GM19452 (cell line): ENCODE results near the gene PHF2.

Source experiments
- ATAC-seq: cut with Tn5 transposase; IDR thresholded peaks from one replicate; pipeline ENCODE4 v1.9.1; 2021; ENCODE audit not compliant: unreplicated experiment

Gene PHF2

DNA sequence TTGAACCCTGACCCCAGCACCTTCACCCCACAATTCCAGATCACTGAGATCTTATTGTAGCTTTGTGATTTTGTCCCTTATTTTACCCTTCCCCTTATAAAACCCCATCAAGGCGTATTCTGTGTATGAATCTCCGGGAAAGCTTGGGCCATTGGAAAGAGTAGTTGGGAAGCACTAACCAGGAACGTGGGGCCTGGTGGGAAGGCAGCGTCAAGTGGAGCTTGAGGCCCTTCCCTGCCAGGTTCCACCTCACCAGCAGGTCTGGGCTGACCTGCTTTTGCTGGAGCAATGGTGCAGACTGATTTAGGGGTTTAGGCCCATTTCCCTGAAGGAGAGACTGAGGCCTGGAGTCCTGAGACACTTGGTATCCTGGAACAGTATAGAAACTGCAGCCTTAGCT, 9.3 kb downstream of the PHF2 start:
- no peak for ATAC-seq

DNA sequence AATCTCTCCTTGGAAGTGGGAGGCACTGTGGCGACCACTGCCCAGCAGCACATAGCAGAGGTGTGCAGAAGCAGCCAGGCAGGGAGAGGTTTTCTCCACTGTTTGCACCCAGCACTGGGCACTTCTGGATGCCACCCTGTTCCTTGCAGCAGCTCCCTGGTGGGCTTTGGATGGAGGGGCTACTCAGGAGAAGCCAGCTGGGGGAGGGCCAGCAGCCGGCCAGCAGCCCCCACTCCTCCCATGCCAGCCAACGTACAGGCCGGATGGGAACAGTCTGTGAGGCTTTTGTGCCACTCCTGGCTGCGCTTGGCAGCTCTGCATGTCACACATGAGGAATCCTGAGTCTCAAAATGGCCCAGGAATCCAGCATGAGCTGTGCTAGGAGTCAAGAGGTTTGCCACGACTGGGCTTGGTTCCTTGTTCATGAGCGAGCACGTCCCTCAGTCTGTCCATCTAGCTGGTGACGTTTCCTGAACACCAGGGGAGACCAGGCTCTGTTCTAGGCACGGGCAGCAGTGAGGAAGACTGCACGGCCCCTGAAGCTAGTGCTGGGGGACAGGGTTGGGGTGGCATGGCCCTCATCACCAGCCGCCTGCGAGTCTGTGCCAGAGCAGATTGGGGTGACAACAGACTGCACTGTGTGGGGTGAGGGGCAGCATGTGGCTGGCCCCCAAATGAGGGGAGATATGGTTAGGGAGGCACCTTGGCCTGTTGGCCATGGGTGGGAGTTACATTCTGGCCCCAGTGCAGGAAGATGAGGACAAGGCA, 10.1 kb downstream of the PHF2 start:
- ATAC-seq: no peak

DNA sequence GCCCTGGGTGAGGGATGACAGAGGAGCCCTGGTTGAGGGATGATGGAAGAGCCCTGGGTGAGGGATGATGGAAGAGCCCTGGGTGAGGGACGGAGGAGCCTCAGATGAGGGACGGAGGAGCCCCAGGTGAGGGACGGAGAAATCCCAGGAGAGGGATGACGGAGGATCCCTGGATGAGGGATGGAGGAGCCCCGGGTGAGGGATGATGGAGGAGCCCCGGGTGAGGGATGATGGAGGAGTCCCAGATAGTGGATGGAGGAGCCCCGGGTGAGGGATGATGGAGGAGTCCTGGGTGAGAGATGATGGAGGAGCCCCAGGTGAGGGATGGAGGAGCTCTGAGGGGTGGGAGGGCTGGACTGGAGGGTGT, 10.9 kb downstream of the PHF2 start:
- no peak for ATAC-seq

DNA sequence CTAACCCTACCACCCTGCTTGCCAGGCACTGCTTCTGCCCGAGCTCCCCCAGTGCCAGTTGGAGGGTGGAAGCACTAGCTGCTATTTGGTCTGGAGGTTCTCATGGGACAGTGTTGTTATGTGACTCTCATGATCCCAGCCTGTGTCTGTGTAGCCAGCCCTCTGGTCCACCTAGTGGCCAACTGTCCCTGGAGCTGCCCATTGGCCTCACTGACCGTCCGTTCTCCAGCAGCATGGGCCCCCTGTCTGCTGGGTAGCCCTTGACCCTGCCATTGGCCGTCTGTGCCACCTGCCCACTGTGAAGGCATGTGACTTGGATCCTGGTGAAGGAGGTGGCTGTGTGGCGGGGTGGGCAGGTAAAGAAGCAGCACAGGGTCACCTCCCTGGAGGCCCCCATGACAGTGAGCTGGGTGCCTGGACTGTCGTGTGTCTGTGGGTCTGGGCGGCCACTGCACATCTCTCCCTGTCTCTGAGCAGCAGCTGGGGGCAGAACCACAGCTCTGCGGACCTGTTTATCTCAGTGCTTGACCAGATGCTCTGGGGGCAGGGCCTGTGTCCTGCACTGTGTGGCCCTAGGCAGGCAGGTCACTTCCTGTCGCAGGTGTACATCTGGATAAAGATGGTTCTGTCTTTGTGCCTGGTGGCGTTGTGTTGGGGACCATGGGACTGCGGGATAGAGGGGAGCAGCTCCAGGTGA, 11.4 kb downstream of the PHF2 start:
- ATAC-seq: no peak

DNA sequence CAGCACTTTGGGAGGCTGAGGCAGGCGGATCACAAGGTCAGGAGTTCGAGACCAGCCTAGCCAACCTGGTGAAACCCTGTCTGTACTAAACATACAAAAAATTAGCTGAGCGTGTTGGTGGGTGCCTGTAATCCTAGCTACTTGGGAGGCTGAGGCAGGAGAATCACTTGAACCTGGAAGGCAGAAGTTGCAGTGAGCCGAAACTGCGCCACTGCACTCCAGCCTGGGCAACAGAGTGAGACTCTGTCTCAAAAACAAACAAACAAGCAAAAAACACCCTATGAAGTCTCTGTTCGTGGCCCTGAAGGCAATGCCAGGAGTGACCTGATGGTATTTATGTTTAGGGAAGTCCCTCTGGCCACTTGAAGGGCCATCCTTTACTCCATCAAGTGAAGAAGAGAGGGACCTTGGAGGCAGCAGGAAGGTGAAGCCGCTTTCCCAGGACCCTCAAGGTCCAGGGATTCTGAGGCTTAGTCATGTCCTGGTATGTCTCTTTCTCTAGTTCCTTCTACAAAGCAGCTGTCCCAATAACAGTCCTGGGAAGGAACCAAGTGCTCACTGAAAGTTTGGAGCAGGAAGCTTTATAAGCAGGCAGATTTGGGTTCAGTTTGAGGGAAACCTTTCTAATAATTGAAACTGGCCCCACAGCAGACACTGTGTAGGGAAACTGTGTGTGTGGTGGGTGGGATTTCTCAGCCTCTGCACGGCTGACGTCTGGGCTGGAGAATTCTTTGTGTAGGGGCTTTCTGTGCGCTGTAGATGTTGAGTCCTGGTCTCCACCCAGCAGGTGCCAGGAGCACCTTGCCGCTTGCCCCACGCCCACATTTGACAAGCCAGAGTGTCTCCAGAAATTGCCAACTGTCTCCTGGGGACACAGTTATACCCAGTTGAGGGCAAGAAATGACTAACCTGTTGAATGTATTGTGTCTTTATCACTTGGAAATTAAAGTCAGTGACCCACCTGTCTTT, 12.5 kb downstream of the PHF2 start:
- ATAC-seq: no peak

DNA sequence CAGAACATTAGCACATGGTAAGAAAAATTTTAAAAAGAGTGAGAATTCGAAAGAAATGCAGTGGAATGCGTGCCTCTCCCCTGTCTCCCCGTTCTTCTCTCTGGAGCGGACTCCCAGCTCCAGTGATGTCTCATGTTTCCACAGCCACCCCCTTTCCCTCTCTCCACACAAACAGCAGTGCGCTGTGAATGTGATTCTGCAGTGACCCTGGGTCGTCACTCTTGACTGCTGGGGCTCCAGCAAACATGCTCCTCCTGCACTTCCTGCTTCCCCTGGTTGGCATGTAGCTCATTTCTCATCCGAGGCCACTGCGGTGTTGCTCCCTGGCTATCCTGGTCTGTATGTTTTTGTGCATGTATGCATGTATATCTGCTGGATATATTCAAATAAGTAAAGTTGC, 13.3 kb downstream of the PHF2 start:
- ATAC-seq: no peak

DNA sequence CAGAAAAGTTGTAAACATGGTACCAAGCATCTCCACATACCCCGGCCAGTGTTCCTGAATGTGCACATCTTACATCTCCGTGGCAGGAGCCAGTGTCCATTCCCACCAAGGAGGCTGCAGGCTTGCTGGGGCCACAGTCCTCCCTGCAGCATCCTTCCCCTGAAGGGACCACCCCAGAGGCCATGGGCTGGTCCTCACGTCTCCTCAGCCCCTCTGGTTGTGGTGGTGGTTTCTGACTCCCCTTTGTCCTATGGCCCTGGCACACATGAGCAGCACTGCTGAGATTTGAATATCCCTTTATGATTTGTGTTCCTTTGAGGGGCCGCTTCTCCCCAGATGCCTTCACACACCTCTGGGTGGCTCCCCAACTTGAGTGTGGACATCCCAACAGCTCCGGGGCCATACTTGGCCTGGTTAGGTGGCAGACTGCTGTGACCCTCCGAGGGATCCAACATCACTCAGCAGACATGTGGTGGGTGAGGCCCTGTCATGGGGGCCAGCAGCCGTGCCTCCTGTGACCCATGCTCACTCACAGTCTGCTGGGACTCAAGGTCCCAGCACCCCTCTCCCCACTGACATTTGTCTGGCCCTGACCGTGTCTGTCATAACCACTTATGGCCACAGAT, 14.3 kb downstream of the PHF2 start:
- ATAC-seq: no peak

DNA sequence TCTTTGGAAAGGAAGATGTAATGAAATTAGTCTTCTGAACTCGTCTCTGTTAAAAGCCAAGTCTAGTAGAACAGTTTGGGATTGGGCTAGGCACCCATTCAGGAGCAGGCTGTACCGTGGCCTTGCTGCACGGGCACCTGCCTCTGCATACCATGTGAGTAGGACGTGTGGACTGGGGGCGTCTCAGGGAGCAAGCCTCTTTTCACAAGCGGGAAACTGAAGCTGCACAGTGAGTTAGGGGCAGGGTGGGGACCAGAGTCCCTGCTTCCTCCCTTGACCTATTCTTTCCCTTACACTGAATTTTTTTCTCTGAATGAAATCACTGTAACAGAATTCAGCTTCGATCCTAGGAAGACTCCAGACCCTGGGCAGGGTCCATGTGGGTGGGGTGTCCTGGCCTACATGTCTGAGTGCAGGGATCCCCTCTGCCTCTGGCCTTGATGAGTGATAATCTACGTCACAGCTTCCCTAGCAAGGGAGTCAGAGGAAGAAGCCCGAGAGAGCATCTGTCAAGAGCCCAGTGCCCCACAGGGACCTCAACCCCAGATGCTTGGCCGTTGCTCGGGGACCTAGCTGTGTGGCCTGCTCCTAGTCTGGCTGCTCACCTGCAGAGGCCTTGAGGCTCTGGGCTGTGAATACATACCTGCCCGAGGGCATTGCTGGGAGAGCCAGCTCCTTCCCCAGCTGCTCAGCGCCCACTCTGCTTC, 15.1 kb downstream of the PHF2 start:
- no peak for ATAC-seq

DNA sequence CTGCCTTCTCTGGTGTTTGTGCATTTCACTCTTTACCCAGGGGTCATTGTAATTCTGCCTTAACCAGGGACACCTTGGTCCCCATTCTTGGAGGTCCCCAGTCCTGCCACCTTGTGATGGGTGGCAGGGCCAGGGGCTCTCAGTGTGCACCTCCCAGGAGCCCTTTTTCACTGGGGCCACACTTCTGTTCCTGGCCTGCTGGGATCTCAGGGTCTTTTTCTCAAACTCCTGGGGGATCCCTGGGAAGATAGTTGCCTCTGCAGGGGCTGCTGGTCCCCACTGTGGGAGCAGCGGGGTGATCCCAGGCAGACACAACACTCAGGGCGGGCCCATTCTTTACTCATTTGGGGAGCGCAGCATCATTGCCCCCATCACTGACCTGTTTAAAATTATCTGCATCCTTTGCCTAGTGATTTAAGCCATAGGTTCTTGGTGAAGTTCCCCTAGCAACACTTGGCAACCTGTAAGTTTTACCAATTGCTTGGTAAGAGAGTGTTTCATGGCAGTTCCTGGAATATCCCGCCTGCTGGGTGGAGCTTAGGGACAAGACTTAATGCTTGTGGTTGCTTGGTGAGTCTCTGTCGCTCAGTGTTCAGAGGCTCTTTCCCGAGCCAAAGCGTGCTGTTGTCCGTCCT, 15.7 kb downstream of the PHF2 start:
- ATAC-seq: no peak

DNA sequence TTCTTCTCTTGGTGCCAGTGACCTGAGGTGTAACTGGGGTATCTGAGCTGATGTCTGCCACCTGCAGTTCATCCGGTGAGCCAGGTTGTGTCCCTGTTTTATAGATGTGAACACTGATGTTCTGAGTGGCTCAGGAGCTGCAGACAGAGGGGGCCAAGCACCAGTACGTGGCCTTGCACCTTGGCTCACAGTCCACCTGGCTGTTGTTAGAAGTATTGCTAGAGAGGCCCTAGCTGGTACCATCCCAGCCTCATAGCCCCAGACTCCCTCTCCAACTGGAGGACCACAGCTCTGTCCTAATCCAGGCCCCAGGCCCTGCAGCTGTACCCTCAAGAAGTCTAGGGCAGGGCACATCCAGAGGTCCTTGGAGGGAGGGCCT, 16.2 kb downstream of the PHF2 start:
- no peak for ATAC-seq

DNA sequence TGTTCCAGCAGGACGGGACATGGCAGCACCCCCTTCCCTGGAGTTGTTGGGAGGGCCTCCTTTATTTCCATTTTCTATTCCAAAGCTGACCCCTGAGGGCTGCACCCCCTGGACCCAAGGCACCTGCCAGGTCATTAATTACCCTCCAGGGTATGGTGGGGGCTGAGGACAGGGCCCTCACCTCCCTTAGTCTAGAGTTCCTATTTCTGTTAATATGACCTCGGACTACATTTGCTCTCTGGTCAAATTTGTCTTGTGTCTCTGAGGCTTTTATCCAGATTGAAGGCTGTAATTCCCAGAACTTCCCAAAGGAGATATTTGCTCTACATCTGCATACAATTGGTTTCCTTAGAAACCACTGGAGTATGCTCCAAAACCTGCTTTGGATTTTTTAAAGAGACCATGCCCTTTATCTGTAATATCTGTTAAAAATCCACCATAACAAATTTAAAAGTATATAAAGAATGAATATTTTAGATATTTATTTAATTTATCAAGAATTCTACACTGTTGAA, 16.8 kb downstream of the PHF2 start:
- ATAC-seq: no peak

DNA sequence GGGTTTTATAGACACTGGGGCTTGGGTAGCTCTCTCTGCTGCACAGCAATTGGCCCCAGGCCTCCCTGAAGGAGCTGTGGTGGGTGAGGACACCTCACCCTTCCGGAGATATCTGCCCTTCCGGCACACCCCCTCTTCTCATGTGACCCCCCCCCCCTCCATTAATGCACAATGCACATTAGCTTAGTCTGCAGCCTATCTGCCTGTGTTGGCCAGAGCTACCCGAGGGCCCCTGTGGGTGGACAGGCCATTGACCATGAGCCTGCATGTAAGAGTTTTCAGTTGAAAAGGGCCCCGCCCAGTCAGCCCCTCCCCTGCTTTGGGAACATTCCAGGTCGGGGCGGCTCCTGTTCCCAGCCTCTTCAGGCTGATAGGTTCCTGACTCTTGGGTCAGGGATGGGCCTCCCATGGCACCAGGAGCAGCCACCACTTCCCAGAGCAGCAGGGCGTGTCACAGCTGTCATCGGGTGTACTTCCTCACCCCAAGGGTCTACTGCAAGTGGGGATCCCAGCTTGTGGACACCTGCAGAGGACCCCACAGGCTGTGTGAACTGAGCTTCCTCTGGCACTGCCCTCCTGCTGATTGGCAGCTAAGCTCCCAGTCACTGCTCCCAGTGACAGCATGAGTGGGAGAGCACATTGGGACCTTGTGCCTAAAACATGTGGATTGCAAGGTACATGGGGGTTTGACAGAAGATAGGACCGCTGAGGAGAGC, 17.8 kb downstream of the PHF2 start:
- no peak for ATAC-seq

DNA sequence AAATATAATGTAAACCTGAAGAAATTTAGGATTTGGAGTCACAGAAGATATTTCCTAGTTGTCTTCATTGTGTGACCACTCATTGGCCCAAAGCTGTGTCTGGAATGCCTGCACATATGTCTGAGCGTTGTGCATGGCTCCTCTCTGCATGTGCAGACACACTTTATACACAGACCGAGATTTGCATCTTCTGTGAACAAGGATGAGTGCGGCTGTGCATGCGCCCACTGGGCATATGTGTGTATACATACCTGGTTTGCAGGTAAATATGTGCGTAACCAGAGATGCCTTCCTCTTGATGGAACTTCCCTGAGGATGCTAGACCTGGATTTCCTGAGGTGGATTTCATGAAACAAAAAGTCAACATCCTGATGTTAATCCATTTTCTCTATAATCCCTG, 19.1 kb downstream of the PHF2 start:
- ATAC-seq: no peak

DNA sequence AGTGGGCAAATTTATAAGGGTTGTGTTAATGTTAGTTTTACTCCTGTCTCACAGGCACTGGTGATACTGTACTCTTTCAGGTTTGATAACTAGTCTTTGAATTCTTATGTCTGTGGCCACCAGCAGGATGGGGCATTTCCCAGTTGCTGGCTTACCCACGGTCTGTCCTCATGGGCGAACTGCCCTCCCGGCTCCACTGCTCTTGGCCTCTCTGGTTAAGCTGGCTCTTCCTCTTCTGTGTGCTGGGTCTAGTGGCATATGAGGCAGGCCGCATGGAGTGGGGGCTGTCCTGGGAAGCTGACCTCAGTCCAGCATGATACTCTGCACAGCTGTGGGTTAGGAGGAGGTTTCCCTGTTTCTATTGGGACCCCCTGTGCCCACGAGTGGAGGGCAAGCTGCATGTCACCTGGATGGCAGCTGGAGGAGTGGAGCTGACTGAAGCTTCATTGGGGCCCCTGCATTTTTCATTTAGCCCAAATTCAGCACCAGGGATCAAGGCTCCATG, 19.5 kb downstream of the PHF2 start:
- ATAC-seq: no peak

DNA sequence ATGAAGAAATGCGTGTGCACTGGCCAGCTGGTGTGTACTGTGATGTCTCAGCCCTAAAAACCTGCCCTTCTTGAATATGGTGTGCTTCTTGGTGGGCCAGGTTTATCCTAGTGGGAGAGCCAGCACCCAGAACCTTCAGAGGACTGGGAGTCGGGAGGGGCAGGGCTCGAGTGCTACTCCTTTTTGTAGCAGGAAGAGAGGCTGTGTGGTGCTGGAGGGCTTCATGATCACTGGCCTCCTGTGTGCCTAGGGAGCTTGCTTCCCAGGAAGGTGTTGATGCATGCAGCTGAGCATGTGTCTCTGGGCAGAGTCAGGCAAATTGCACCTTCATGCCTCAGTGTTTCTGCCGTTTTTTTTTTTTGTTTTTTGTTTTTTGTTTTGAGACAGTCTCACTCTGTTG, 20.0 kb downstream of the PHF2 start:
- no peak for ATAC-seq

DNA sequence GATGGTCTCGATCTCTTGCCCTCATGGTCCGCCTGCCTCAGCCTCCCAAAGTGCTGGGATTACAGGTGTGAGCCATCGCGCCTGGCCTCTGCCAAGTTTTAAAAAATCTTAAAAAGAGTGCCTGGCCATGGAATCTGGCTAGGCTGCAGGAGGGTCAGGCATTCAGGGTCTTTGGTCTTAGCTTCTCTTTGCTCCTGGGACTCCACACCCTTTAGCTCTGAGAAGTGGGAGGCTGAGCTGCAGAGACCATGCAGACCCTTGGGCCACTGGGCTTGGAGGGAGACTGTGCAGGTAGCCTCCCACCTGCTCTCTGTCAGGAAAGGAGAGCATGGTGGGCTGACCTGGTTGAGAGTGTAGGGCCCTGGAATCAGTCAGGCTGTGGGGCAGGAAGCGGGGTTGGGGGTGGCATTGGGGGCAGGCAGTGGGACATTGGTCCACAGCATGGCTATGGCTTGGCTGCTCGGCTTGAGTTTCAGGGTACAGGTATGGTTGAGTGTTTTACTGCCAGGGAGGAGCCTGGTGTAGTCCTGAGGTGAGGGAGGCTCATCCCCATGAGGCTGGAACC, 20.8 kb downstream of the PHF2 start:
- ATAC-seq: no peak

DNA sequence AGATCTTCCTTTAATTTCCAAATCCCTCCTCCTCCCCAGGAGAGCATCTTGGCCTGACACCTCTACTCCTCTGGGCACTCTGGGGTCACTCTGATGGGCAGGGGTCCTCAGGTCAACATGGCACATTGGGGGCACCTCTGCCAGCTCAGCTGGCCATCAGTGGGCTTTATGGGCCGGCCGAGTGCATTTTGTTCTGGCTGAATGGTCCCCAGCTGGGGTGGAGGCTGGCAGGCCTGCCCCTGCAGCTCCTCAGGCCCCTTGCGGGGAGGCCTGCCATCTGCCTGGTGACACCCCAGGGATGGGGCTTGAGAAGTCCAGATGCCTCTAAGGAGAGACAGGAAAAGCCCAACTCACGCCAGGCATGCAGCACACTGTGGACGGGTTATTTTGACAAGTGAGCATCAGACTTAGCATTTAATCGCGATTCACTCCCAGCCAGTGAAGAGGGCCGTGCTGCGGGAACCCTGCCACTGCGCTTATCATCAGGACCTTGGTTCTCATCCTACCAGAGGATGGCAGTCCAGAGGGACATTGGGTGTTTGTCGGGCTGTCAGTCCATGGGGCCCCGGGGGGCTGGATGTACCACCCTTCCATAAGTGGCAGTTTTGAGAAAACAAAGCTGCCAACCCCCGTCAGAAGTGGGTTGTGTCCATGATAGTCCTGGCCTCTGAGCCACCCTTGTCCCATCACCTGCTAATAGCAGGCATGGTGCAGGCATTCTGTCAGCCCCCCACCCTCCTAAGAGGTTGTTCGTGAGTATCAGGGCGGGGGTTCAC, 21.7 kb downstream of the PHF2 start:
- no peak for ATAC-seq

DNA sequence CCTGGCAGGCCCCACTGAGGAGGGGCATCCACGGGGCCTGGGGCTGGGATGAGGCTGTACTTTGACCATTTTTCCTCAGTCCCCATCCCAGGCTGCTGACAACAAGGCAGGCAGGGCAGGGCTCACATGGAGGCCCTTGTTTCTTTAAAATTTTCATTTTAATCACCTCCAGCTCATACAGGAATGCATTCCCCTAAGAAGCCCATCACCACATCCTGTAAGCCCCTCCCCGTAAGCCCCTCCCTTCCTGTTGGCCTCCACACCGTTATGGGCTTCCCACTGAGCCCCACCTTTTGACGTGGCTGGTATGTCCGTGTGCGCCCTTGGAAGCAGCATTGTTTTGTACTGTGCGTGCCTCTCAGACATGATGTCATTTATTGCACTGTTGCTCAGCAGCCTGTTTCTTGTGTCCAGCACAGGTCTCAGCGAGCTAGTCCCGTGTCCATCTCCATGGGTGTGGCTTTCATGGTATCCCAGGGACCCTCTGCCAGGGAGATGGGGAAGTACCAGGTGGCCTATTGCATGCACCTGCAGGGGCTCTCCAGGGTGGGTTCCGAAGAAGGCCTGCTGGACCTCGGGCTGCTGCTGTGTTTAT, 22.4 kb downstream of the PHF2 start:
- no peak for ATAC-seq
